22Rv1 (cell line): Measurements from ENCODE around the gene BRI3.
A peak's percentile ranks its signal among the peaks of the same experiment; 100 is the strongest.

Experiments
- H3K27ac ChIP-seq: fragments of 450-650 bp; 2 replicates; pipeline ENCODE4 v1.5.1; 2017
- ZFX ChIP-seq: fragments of 450-650 bp; IDR thresholded peaks from 2 replicates; pipeline ENCODE4 v1.6.1; 2017; ENCODE audit warnings: antibody characterized with exemption, borderline replicate concordance
- TF ChIP-seq, protein P1 (sequence below): fragments of 450-650 bp; IDR thresholded peaks from 2 replicates; pipeline ENCODE4 v1.5.1; 2017; ENCODE audit warnings: mild to moderate bottlenecking

The BRI3 gene

DNA sequence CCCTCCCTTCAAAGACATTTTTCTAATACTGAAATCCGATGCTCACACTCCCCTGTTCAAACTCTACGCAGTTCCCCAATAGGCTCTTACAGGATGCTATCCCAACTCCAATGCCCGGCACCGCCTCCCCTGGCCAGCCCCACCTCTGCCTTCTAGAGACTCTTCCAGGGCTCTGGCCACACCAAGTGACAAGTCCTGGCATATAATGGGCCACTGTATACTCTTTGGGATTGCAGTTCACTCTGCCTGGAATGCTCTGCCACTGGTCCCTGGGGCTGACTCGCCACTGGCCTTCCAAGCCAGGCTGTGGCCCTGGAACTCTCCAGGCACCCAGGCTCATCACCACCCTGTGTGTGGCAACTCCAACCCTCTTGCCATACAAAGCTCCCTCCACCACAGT, 3.1 kb upstream of the BRI3 start:
- TF ChIP-seq ZFX = no peak
- TF ChIP-seq, protein P1, sequence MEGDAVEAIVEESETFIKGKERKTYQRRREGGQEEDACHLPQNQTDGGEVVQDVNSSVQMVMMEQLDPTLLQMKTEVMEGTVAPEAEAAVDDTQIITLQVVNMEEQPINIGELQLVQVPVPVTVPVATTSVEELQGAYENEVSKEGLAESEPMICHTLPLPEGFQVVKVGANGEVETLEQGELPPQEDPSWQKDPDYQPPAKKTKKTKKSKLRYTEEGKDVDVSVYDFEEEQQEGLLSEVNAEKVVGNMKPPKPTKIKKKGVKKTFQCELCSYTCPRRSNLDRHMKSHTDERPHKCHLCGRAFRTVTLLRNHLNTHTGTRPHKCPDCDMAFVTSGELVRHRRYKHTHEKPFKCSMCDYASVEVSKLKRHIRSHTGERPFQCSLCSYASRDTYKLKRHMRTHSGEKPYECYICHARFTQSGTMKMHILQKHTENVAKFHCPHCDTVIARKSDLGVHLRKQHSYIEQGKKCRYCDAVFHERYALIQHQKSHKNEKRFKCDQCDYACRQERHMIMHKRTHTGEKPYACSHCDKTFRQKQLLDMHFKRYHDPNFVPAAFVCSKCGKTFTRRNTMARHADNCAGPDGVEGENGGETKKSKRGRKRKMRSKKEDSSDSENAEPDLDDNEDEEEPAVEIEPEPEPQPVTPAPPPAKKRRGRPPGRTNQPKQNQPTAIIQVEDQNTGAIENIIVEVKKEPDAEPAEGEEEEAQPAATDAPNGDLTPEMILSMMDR = no peak
- peak overlapping the region; percentile 24; the same call in 1 of the 2 replicates for H3K27ac ChIP-seq

DNA sequence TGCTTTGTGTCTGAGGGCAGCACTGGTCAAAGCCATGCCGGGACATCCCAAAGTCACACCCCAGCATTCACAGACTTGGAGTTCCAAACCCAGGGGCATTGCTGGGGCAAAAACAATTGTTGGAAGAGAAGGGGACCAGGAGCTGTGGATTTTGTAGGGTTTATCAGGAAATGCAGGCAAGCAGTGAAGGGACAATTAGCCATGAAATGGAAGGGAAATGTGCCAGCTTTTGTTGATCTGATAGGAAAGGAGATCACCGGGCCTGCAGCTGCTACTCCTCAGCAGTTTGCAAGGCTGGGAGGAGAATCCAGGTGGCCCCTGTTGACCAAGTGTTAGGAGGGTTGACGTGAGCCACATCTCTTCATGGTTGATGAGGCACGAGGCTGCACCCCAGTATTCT, 2.5 kb upstream of the BRI3 start:
- no peak for TF ChIP-seq ZFX
- TF ChIP-seq, protein P1 = no peak
- peak overlapping the region; percentile 24; the same call in 1 of the 2 replicates for H3K27ac ChIP-seq

DNA sequence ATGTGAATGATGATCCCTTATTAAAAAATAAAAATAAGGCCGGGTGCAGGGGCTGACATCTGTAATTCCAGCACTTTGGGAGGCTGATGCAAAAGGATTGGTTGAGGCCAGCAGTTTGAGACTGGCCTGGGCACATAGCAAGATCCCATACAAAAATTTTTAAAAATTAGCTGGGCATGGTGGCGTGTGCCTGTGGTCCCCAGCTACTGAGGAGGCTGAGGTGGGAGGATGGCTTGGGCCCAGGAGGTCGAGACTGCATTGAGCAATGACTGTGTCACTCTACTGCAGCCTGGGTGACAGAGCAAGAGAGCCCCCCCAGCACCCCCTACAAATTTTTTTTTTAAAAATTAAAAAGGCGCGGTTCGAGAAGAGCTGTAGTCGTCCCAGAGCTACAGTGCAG, 1.2 kb upstream of the BRI3 start:
- H3K27ac ChIP-seq = peak overlapping the region; percentile 81
- TF ChIP-seq ZFX = no peak
- TF ChIP-seq, protein P1 = no peak

DNA sequence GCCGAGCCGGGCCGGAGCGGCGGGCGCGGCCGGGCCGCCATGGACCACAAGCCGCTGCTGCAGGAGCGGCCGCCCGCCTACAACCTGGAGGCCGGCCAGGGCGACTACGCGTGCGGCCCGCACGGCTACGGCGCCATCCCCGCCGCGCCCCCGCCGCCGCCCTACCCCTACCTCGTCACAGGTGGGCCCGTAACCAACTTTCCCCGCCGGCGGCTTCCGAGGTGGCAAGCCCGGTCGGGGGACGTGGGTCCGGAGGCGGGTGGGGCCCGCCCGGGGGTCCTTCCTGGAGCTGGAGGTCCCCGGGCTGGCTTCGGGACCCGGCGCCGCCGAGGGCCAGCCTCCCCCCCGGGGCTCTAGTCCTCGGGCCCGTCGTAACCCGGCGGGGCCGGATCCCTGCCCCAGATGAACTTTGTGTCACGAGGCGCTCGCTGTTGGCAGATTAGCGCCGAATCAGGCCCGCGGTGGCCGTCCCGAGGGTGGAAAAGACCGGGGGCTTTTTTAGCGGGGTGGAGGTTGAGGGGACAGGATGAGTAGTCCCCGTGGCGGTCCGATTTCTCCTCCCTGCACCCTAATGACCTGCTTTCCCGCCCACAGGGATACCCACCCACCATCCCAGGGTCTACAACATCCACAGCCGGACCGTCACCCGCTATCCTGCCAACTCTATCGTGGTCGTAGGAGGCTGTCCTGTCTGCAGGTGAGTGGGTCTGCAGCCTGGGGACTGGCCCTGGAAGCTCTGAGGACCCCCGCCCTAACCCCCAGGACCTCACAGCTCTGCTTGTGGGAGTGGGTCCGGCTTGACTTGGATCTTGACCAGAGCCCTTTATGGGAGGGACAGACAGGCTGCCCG, 496 bp downstream of the BRI3 start:
- TF ChIP-seq ZFX = no peak
- TF ChIP-seq, protein P1 = no peak
- peak overlapping the region; percentile 81 for H3K27ac ChIP-seq

DNA sequence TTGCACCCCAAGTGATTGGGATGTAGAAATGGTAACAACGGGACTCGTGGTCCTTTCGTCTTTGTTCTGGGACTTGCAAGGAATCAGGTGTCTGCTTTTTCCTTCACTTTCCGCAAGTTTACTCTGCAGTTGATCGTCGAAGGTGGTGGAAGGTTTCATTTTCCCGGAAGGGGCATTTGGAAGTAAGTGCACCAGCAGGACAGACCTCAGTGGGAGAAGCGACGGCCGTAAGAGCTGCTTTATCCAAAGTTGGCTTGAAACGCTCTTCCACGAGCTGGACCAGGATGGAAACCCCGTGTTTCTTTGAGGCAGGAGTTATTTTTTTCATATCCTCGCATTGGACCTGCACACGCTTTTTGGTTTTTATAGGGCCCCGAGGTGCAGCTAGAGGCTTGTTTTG, 1.2 kb downstream of the BRI3 start:
- H3K27ac ChIP-seq = peak overlapping the region; percentile 81
- no peak for TF ChIP-seq ZFX
- TF ChIP-seq, protein P1 = no peak

DNA sequence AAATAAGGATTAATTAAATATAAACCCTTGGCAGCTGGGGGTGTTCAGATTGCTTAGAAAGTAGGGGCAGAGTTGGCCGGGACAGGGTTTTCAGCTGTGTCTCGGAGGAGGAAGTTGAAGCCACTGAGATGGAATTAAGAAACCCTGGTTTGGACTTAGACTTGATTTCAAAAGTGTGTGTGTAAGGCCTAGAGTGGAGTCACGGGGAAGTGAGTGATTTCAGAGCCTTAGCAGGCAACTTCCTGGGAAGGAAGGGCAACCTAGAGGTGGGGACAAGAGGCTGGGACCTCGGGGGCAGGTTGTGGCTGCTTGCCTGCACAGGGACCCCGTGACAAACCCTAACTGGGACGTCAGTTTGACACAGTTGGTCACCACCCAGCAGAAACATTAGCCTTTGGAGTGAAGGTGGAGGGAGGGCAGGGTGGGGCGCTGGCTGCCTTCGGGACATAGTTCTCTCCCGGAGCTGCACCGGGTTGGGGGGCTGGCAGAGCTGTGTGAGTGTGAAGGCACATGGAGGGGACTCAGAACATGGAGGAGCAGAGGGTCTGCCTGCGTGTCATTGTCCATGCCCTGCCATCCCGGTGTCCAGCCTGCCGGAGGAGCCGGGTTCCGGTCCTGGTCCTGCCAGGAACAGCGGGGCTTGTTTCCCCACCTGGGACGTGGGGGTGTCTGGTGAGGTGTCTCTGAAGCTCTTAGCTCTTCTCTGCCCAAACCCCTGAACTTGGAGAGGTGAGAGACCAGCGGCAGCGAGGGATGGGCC, 1.8 kb downstream of the BRI3 start:
- peak overlapping the region; percentile 81; the same call in 1 of the 2 replicates for H3K27ac ChIP-seq
- TF ChIP-seq, protein P1 = no peak
- TF ChIP-seq ZFX = no peak

DNA sequence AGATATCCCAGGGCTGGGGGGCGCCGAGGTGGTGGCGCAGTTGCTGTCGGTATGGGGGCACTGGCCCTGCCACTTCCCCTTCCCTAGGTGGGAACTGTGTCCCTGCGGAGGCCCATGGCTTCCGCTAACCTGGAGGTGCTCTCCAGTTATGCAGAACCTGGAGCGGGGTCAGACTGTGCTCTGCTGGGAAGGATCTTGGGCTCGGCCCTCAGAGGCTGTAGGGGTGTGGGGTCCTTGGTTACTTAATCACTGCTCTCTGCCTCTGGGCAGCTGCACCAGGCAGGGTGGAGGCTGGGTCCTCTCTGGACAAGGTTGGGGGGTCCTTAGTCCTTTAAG, 2.4 kb downstream of the BRI3 start:
- no peak overlapping the region for H3K27ac ChIP-seq

More for the DNA sequence above, 2.4 kb downstream of the BRI3 start:
- TF ChIP-seq ZFX = no peak
- TF ChIP-seq, protein P1 = no peak
